ENCODE measurements around the gene PRKCH. TPM values are rescaled to one million over a fixed set of nuclear protein-coding genes. Genes with fewer than 3 reads are reported as not detected.

Gene PRKCH
- total RNA-seq, 1 experiment from 2014 or later = 10.3 TPM

- no peak for TF ChIP-seq FOXP4 (CRISPR knock-in tag; IDR thresholded peaks at IDR 0.05)
- no peak for TF ChIP-seq CREB1 (CRISPR knock-in tag; IDR thresholded peaks at IDR 0.05)
- TF ChIP-seq ZNF281 (CRISPR knock-in tag; IDR thresholded peaks at IDR 0.05) = no peak
- no peak for TF ChIP-seq ZNF532 (CRISPR knock-in tag; IDR thresholded peaks at IDR 0.05; ENCODE audit: borderline replicate concordance)
- no peak for TF ChIP-seq NFYB (CRISPR knock-in tag; conservative IDR thresholded peaks at IDR 0.05; ENCODE audit: low read depth)
- TF ChIP-seq HMGXB4 (CRISPR knock-in tag; IDR thresholded peaks at IDR 0.05) = no peak
- no peak for TF ChIP-seq USF1 (CRISPR knock-in tag; IDR thresholded peaks at IDR 0.05)
- no peak for TF ChIP-seq ZNF219 (CRISPR knock-in tag; IDR thresholded peaks at IDR 0.05; ENCODE audit: borderline replicate concordance)
- no peak for TF ChIP-seq IRF2 (CRISPR knock-in tag; IDR thresholded peaks at IDR 0.05; ENCODE audit: borderline replicate concordance, low read depth)
- no peak for TF ChIP-seq EMX1 (CRISPR knock-in tag; IDR thresholded peaks at IDR 0.05)
Observed at GRCh38 chr14:61521773-61522172, 200.4 kb downstream of the PRKCH start (continued).

GRCh38 chr14:61523751-61524150 is 202.4 kb downstream of the PRKCH start:
- Mint-ChIP-seq H3K4me1 (peaks cover 28% of the 10 kb centered on the region), H3K4me3 (no peak overlapping the region)

More at GRCh38 chr14:61523751-61524150, 202.4 kb downstream of the PRKCH start:
- no peak for TF ChIP-seq ZNF232 (CRISPR knock-in tag; IDR thresholded peaks at IDR 0.05)
- no peak for TF ChIP-seq MLX (CRISPR knock-in tag; IDR thresholded peaks at IDR 0.05)
- TF ChIP-seq ETV6 (CRISPR knock-in tag; IDR thresholded peaks at IDR 0.05) = no peak
- no peak for TF ChIP-seq RELA (CRISPR knock-in tag; IDR thresholded peaks at IDR 0.05; ENCODE audit: borderline replicate concordance)
- no peak for TF ChIP-seq FOXJ3 (CRISPR knock-in tag; IDR thresholded peaks at IDR 0.05; ENCODE audit: borderline replicate concordance)
- TF ChIP-seq ZNF423 (CRISPR knock-in tag; IDR thresholded peaks at IDR 0.05) = no peak
- TF ChIP-seq ZNF671 (CRISPR knock-in tag; IDR thresholded peaks at IDR 0.05) = no peak
- TF ChIP-seq NFYB (CRISPR knock-in tag; conservative IDR thresholded peaks at IDR 0.05; ENCODE audit: low read depth) = no peak
- no peaks in the 10 kb centered on the region for H3K36me3 Mint-ChIP-seq
- DNase-seq (ENCODE audit: low spot score) (no peak), ATAC-seq (no peak)
- CTCF ChIA-PET = no interaction called here
- H3K27me3 Mint-ChIP-seq (ENCODE audit: low read depth) = no peaks in the 10 kb centered on the region; the same call in 1 of the 2 replicates
- POLR2A ChIA-PET = no interaction called here
- no peak overlapping the region for H3K27ac Mint-ChIP-seq
- no peaks in the 10 kb centered on the region for H3K9me3 Mint-ChIP-seq

Data from WTC11 (cell line).